Stomach (tissue), 9 donors: ENCODE measurements around the gene SLC25A52. TPM values are rescaled to one million over a fixed set of nuclear protein-coding genes. Genes with fewer than 3 reads are reported as not detected.

Experiments
- DNase-seq, 2 donors: peaks; one replicate each; pipeline versions ENCODE4 v3.0.0 to v3.0.0-alpha.2; 2013 to 2019
- H3K27ac ChIP-seq, 5 donors: fragments of 200-600 bp in 4 of 5; sonication (generic) in 4 of 5; one replicate each; pipeline ENCODE4 v1.5.1; 2013 to 2019; ENCODE audit warnings: mild to moderate bottlenecking in 1 of 5, moderate library complexity in 1 of 5
- H3K27me3 ChIP-seq, 3 donors: fragments of 200-600 bp; sonication (generic); one replicate each; pipeline ENCODE4 v1.5.1; 2017 to 2019; ENCODE audit warnings: mixed run types in 1 of 3
- H3K36me3 ChIP-seq, 4 donors: fragments of 200-600 bp; sonication (generic); 1 replicate in 3 of 4; 2 replicates in 1 of 4; pipeline ENCODE4 v1.5.1; 2016 to 2019
- H3K4me1 ChIP-seq, 4 donors: fragments of 200-600 bp; sonication (generic); one replicate each; pipeline ENCODE4 v1.5.1; 2016 to 2019
- H3K4me3 ChIP-seq, 4 donors: fragments of 200-600 bp; sonication (generic) in 3 of 4; one replicate each; pipeline ENCODE4 v1.5.1; 2016 to 2019; ENCODE audit warnings: mild to moderate bottlenecking in 1 of 4
- H3K9me3 ChIP-seq, 4 donors: fragments of 200-600 bp; sonication (generic); one replicate each; pipeline ENCODE4 v1.5.1; 2016 to 2019
- CTCF ChIP-seq, 7 experiments: fragments of 450-650 bp in 4 of 7; fragments of 200-600 bp in 3 of 7; sonication (generic) in 3 of 7; IDR thresholded peaks; one replicate each; pipeline ENCODE4 v1.5.1; 2016 to 2019; ENCODE audit warnings: antibody characterized with exemption in 7 of 7, control low read depth in 2 of 7, mild to moderate bottlenecking in 1 of 7
- EP300 ChIP-seq: sonication (generic); formaldehyde crosslinking; IDR thresholded peaks from one replicate; pipeline ENCODE4 v1.6.1; 2017; ENCODE audit warnings: antibody characterized with exemption
- POLR2A ChIP-seq, 4 donors: fragments of 450-650 bp; IDR thresholded peaks; one replicate each; pipeline ENCODE4 v1.6.1; 2016; ENCODE audit warnings: antibody characterized with exemption in 4 of 4, control low read depth in 2 of 4, mild to moderate bottlenecking in 1 of 4, moderate library complexity in 1 of 4
- POLR2AphosphoS5 ChIP-seq, 3 donors: sonication (generic); formaldehyde crosslinking; IDR thresholded peaks; one replicate each; pipeline ENCODE4 v1.6.1; 2016; ENCODE audit warnings: antibody characterized with exemption in 3 of 3
- WGBS, 5 donors: extraction: QIAGEN DNeasy Blood & Tissue Kit in 3 of 5; methylation state at CpG; one replicate each; pipeline versions ENCODE4 v1.1.5 to v1.1.7; 2013 to 2018; 5-methylcytosine and 5-hydroxymethylcytosine counted together
- intact Hi-C: fragments of 100-400 bp; cut with DNase I; formaldehyde crosslinking; loops from one replicate; pipeline ENCODE4 v1.15.1; 2023; ENCODE audit warnings: low total_unique reads
- polyA plus RNA-seq, 3 donors: library from polyadenylated mRNA; stranded (reverse); fragments of 200-250 nt; gene quantifications; one replicate each; pipeline ENCODE4 v1.2.3, GENCODE V29; 2013
- total RNA-seq, 5 donors: library from RNA; depleted of rRNA; stranded (reverse); fragments of >200 nt; gene quantifications; one replicate each; pipeline versions ENCODE4 v1.1.0 to v1.2.3, GENCODE V29; 2014 to 2016
- donor health status: healthy with polysubstance abuse.
- donor health status: Bipolar disorder and iron deficiency.
- donor health status: healthy.

SLC25A52 gene
- total and polyA plus RNA-seq, 8 donors = not detected

- no peaks in the 10 kb centered on the region for H3K36me3 ChIP-seq
- no peak overlapping the region for H3K4me3 ChIP-seq
- no peak for TF ChIP-seq POLR2AphosphoS5 (IDR thresholded peaks at IDR 0.05)
- TF ChIP-seq EP300 = no peak
- TF ChIP-seq POLR2A (IDR thresholded peaks at IDR 0.05) = no peak
- no peak for TF ChIP-seq CTCF (IDR thresholded peaks at IDR 0.05)
- no peak overlapping the region for H3K27ac ChIP-seq
- intact Hi-C loops = no loop called here
- H3K4me1 ChIP-seq = no peaks in the 10 kb centered on the region
- 59 to 70% (median 61%) methylated on average over 9 of the region's 9 CpGs for WGBS, 5 donors
- no peaks in the 10 kb centered on the region for H3K9me3 ChIP-seq
- DNase-seq = peak in 1 of 2 donors; percentile 39
- no peaks in the 10 kb centered on the region for H3K27me3 ChIP-seq
Measured at GRCh38 chr18:31740180-31740579, 20.5 kb downstream of the SLC25A52 start.

- Histone ChIP-seq H3K27ac (no peak overlapping the region), H3K36me3 (no peaks in the 10 kb centered on the region), H3K27me3 (no peaks in the 10 kb centered on the region), H3K4me1 (no peaks in the 10 kb centered on the region), H3K9me3 (no peaks in the 10 kb centered on the region), H3K4me3 (no peak overlapping the region)
- no peak for DNase-seq
- no peak for TF ChIP-seq POLR2AphosphoS5 (IDR thresholded peaks at IDR 0.05)
- TF ChIP-seq EP300 = no peak
- no peak for TF ChIP-seq POLR2A (IDR thresholded peaks at IDR 0.05)
- TF ChIP-seq CTCF (IDR thresholded peaks at IDR 0.05) = no peak
- intact Hi-C loops = no loop called here
- WGBS, 5 donors = 75 to 93% (median 83%) methylated on average over 3 of the region's 3 CpGs
Measured at GRCh38 chr18:31739651-31740050, 21.0 kb downstream of the SLC25A52 start.

GRCh38 chr18:31738460-31739407 lies 21.9 kb downstream of the SLC25A52 start:
- whole genome bisulfite sequencing, 5 donors = 86 to 92% (median 89%) methylated on average over 11 of the region's 11 CpGs

GRCh38 chr18:31736630-31737029 lies 24.1 kb downstream of the SLC25A52 start:
- H3K4me3 ChIP-seq = no peak overlapping the region
- peak in 1 of 2 donors; percentile 16 for DNase-seq
- H3K36me3 ChIP-seq = no peaks in the 10 kb centered on the region
- H3K27me3 ChIP-seq = no peaks in the 10 kb centered on the region
- no peak for TF ChIP-seq POLR2AphosphoS5 (IDR thresholded peaks at IDR 0.05)
- TF ChIP-seq CTCF (IDR thresholded peaks at IDR 0.05) = no peak
- no peak for TF ChIP-seq POLR2A (IDR thresholded peaks at IDR 0.05)
- TF ChIP-seq EP300 = no peak
- intact Hi-C loops = no loop called here
- H3K27ac ChIP-seq = no peak overlapping the region
- WGBS, 5 donors = 57 to 81% (median 78%) methylated on average over 2 of the region's 2 CpGs
- H3K9me3 ChIP-seq = no peaks in the 10 kb centered on the region
- no peaks in the 10 kb centered on the region for H3K4me1 ChIP-seq

More at GRCh38 chr18:31738460-31739407, 21.9 kb downstream of the SLC25A52 start:
- Histone ChIP-seq H3K4me1 (no peaks in the 10 kb centered on the region), H3K27ac (no peak overlapping the region), H3K27me3 (no peaks in the 10 kb centered on the region), H3K4me3 (no peak overlapping the region), H3K9me3 (no peaks in the 10 kb centered on the region), H3K36me3 (no peaks in the 10 kb centered on the region)
- intact Hi-C loops = no loop called here
- TF ChIP-seq POLR2A (IDR thresholded peaks at IDR 0.05) (no peak), CTCF (IDR thresholded peaks at IDR 0.05) (no peak), POLR2AphosphoS5 (IDR thresholded peaks at IDR 0.05) (no peak), EP300 (no peak)
- no peak for DNase-seq
